Mesodermal cell (in vitro differentiated cells): ENCODE data around the gene ZFP1.

Source experiments
- H3K27ac ChIP-seq: 2 replicates; pipeline ENCODE4 v1.7.0; 2013; ENCODE audit warnings: mild to moderate bottlenecking, low read depth, low read length, moderate library complexity; ENCODE audit not compliant: severe bottlenecking
- H3K36me3 ChIP-seq: 2 replicates; pipeline ENCODE4 v1.7.1; 2013; ENCODE audit warnings: mild to moderate bottlenecking, low read length, moderate library complexity; ENCODE audit not compliant: control insufficient read depth, insufficient read depth
- H3K4me1 ChIP-seq: one replicate; pipeline ENCODE4 v1.7.1; 2013; ENCODE audit warnings: mild to moderate bottlenecking, low read length; ENCODE audit not compliant: insufficient read depth, control insufficient read depth, poor library complexity, severe bottlenecking
- H3K4me3 ChIP-seq: 2 replicates; pipeline ENCODE4 v1.7.0; 2013; ENCODE audit warnings: low read length, control low read depth, mild to moderate bottlenecking; ENCODE audit not compliant: insufficient read depth, poor library complexity, severe bottlenecking; ENCODE audit errors: extremely low read depth
- H3K9me3 ChIP-seq: 2 replicates; pipeline ENCODE4 v1.7.1; 2013; ENCODE audit warnings: mild to moderate bottlenecking, low read length, moderate library complexity; ENCODE audit not compliant: control insufficient read depth
- WGBS, 2 experiments: methylation state at CpG; one replicate each; pipeline ENCODE4 v1.1.5; 2013; ENCODE audit warnings: missing lambda C conversion rate in 2 of 2; ENCODE audit not compliant: insufficient coverage in 2 of 2; 5-methylcytosine and 5-hydroxymethylcytosine counted together

The ZFP1 gene

DNA sequence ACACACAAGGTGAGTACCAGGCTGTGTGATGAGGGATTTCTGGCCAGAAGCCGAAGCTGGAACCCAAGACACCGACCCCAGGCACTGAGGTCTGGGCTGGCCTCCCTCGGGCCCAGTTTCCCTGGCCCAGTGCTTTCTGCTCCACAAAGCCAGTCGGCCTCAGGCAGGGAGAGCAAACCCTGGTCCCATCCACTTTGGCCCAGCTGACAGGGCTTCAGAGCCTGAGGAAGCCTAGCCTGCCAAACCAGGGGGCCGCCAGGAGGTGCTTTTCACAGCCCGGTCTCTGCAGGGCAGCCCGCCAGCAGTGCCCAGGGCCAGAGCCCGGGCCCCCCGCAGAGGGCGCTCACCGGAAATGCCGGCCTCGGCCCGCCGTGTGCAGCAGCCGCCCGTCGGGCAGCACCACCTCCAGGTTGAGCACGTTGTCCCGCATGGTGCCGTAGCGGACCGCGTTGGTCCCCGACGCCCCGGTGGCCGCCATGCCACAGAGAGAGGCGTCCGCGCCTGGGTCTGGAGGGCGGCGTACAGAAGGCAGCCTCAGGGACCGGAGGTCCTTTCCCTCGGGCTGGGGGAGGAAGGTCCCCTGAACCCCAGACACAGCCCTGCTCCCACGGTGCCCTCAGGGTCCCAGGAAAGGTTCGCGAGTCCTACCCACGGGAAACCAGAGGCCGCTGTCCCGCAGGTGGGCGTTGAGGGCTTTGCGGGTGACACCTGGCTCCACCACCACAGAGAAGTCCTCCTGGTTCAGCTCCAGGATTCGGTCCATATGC, 34.0 kb upstream of the ZFP1 start:
- peaks cover 16% of the 10 kb centered on the region for H3K4me1 ChIP-seq
- H3K4me3 ChIP-seq: no peak overlapping the region
- H3K27ac ChIP-seq: no peak overlapping the region
- H3K9me3 ChIP-seq: no peaks in the 10 kb centered on the region
- H3K36me3 ChIP-seq: no peaks in the 10 kb centered on the region
- 96 to 97% methylated on average over 38 to 44 of the region's 44 CpGs for WGBS, 2 experiments

DNA sequence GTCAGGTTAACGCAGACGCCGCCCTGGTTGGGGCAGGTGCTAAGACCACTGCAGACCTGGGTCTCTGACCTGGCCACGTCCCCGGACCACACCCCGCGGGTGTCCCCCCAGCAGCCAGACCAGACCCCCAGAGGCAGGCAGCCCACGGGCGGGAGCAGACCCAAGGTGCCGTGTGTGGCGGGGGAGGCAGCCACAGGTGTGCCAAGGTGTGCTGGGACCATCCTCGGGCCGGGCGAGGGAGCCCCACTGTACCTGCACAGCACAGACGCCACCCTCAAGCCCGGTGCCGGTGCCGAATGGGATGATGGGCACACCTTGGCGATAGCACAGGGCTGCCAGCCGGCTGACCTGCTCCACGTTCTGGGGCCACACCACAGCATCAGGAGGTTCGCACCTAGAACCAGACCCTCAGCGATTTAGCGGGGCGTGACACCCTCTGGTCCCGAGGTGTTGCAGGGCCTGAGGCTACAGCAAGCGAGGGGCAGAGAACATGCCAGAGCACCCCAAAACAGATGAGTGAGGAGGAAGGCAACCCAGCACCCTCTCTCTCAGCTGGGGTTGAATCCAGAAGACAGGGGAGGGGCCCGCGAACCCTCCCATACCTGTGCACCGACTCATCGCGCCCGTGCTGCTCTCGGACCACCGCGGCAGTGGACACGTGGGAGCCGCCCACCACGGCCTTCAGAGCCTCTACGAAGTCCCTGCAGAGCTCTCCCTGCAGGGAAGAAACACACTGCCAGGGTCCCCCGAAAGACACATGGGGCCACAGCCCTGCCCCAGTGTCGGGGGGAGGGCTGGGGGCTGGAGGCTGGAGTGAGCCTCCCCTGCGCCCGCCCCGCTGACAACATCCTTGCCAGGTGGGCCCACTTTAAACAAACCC, 33.1 kb upstream of the ZFP1 start:
- Histone ChIP-seq H3K4me1 (peaks cover 8% of the 10 kb centered on the region), H3K4me3 (no peak overlapping the region), H3K27ac (no peak overlapping the region), H3K36me3 (no peaks in the 10 kb centered on the region), H3K9me3 (no peaks in the 10 kb centered on the region)
- WGBS, 2 experiments: 94 to 95% methylated on average over 36 to 45 of the region's 45 CpGs

DNA sequence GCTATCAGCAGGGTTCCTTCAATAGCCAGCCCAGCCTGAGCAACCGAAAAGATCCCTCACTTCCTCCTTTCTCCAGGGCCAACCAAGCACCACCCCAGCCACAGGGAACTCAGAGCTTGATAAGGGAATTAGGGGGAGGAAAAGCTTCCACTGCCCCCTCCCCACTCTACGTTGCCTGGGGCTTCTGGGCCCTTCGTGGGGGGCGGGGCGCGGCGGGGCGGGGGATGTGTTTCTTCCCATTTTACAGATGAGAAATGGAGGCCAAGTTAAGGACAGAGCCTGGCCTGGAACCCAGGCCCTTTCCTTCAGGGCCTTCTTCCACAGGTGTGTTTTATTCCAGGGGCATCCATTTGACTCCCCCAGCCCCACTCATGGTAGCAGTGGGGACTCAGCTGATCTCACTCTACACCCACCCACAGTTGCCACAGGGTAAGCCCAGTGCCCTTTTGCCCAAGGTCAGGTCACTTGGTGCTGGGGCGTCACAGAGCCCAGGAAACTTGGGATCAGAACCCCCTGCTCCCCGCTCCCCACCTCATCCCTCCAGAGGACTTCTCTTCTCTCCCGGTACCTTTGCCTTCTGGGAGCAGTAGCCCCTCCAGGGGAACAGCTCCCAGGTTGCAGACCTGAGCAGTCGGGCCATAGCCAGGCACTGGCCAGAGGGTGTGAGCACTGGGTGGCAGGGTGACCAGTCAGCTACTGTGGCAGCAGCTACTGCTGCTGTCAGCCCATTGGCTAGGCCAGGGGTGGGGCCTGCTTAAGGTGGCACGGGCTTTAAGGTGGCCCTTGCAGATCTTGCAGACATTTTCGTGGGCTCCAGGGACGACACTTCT, 32.0 kb upstream of the ZFP1 start, which contains the start of gene LDHD:
TSS of gene LDHD (minus strand) at position 700 of the 830 bp plus-strand sequence. CDS start at position 640, 60 bp downstream.
- 68 to 73% methylated on average over 5 to 7 of the region's 15 CpGs for WGBS, 2 experiments
- no peak within 1 kb of the TSS for H3K4me3 ChIP-seq
- H3K9me3 ChIP-seq: peaks cover 6% of the 10 kb centered on the region
- no peaks in the 10 kb centered on the region for H3K4me1 ChIP-seq
- no peaks in the 10 kb centered on the region for H3K36me3 ChIP-seq
- no peak within 1 kb of the TSS for H3K27ac ChIP-seq

DNA sequence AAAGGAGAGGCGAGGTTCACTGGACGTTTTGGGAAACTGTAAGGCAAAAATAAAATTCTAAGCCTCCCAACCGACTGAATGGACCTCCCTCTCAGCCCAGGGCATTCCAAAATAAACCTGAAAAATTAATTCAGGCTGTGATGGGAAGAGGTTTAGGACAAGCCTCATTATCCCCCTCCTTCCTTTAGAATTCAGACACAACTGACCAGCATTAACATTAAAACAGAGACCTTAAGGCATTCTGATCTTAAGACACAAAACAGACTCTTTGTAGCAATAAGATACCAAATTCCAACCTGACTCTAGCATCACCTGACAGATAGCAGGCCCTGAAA, 31.4 kb upstream of the ZFP1 start:
- no peak overlapping the region for H3K27ac ChIP-seq
- H3K36me3 ChIP-seq: no peaks in the 10 kb centered on the region
- H3K4me1 ChIP-seq: no peaks in the 10 kb centered on the region
- H3K9me3 ChIP-seq: peaks cover 8% of the 10 kb centered on the region
- H3K4me3 ChIP-seq: no peak overlapping the region
- WGBS, 2 experiments: 60% methylated on average over 1 of the region's 3 CpGs; no CpG with 5 or more reads in 1 of the 2 experiments

DNA sequence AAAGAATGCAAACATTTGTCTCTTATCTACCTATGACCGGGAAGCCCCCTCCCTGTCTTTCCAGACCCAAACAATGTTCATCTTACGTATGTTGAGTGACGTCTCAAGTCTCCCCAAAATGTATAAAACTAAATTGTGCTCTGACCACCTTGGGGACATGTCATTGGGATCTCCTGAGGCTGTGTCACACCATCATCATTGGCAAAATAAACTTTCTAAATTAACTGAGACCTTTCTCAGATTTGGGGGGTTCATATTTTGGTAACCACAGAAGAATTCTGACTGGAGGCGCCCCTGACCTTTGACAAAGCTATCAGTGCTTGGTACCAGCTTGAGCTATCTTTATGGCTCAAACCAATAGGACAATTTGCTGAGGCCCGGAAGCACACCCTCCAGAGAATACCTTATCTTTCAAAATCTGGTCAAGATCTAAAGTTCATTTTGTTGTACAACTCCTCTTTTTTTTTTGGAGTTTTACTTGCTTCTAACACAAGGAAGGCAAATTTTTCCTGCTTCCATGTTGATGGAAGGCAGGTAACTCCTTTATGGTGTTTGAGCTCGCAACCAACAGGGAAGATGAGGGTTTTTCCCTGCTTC, 29.3 kb upstream of the ZFP1 start:
- Histone ChIP-seq H3K27ac (no peak overlapping the region), H3K4me1 (no peaks in the 10 kb centered on the region), H3K9me3 (peaks cover 12% of the 10 kb centered on the region), H3K4me3 (no peak overlapping the region), H3K36me3 (no peaks in the 10 kb centered on the region)
- WGBS, 2 experiments: 63 to 82% methylated on average over 5 to 6 of the region's 6 CpGs

DNA sequence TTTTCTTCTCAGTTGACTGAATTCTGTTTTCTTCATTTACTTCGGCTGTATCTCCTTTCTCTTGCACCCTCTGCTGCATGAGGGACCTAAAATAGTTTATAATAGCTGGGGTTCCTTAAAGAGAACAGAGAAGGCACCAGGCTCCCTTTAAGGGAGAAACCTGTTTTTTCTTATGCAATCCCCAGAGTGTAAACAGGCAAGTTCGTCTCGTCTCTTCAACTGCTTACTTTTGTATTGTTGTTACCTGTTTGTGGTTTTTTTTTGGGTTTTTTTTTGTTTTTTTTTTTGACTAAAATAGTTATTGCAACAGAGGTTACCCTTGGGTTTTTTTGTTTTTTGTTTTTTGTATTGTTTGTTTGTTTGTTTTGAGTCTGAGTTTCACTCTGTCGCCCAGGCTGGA, 28.1 kb upstream of the ZFP1 start:
- Histone ChIP-seq H3K4me3 (no peak overlapping the region), H3K9me3 (peaks cover 12% of the 10 kb centered on the region), H3K27ac (no peak overlapping the region), H3K4me1 (no peaks in the 10 kb centered on the region), H3K36me3 (no peaks in the 10 kb centered on the region)
- 82 to 100% methylated on average over 1 to 3 of the region's 4 CpGs for WGBS, 2 experiments

DNA sequence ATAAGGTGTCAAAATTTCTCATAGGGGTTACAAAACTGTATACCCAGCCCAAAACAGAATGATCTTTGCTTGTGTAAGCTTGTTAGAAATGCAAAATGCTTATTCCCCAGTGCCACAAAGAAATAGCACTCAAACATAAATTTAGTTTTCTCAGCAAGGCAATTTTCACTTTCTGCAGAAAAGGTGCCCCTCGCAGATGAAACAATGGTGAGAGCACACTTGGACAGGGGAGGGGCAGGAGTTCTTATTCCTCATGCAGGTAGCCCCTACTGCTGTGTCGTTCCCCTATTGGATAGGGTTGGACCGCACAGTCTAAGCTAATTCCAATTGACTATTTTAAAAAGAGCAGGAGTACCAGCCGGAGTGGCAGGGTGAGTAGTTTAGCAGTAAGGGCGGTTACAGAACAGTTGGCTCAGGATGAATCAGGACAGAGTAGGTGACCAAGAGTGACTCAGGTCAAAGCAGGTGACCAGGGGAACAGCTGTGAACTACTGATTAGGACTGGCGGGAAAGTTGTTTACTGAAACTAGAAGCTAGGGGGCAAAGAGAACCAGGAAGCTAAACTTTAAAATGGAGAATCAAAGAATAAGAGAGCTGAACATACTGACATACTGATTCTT, 26.3 kb upstream of the ZFP1 start:
- H3K9me3 ChIP-seq: peaks cover 18% of the 10 kb centered on the region
- H3K4me3 ChIP-seq: no peak overlapping the region
- WGBS, 2 experiments: 88 to 91% methylated on average over 5 to 6 of the region's 6 CpGs

DNA sequence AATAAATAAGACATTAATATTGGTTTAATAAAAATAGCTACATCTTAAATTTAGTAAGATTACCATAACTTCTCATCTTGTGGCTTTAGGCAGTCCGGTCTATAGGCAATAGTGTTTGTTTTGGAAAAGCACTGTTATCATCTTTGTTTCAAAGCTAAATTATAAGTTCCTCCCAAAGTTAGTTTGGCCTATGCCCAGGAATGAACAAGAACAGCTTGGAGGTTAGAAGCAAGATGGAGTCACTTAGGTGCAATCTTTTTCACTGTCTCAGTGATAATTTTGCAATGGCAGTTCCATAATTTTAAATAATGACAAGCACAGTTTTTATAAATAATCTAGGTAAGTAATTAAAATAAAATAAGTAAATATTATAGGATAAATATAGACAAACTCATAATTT, 25.7 kb upstream of the ZFP1 start:
- no CpG with 5 or more reads among the region's 1 CpG for WGBS, 2 experiments
- H3K4me3 ChIP-seq: no peak overlapping the region
- H3K4me1 ChIP-seq: no peaks in the 10 kb centered on the region
- no peak overlapping the region for H3K27ac ChIP-seq
- H3K9me3 ChIP-seq: peaks cover 22% of the 10 kb centered on the region
- H3K36me3 ChIP-seq: no peaks in the 10 kb centered on the region

More for the DNA sequence above, 26.3 kb upstream of the ZFP1 start:
- Histone ChIP-seq H3K4me1 (no peaks in the 10 kb centered on the region), H3K36me3 (no peaks in the 10 kb centered on the region), H3K27ac (no peak overlapping the region)

DNA sequence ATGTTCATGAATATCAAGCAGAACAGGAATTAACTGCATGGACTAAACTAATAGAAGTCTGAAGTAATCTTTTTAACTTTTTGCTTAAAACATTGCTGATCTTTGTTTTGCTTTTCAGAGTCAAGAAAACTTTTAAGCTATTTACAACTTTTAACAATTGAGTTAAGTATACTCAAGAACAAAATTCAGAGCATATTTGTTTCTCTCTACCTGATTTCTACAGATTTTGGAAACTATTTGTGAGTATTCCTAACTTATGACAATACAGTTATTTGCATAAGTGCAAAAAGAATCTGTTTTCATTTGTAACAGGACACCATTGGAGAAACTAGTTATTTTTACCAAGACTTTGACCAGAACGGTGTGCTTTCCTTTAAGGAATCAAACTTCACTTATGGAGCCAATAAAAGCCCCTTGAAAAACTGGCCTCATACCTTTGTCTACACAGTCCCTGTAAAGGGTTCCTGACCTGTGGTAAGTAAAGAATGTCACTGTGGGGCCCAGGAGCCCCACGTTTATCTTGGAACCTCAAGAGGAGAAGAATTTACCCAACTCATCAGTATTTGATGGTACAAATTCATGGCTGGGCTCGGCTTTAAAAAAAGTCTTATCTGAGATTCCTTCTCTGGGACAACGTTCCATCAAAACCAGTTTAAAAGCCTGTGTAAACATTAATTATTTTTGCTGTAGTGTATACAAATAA, 20.5 kb upstream of the ZFP1 start:
- H3K4me3 ChIP-seq: no peak overlapping the region
- WGBS, 2 experiments: 80% methylated on average over 1 of the region's 4 CpGs; no CpG with 5 or more reads in 1 of the 2 experiments

More for the DNA sequence above, 20.5 kb upstream of the ZFP1 start:
- H3K36me3 ChIP-seq: no peaks in the 10 kb centered on the region
- H3K27ac ChIP-seq: no peak overlapping the region
- H3K4me1 ChIP-seq: no peaks in the 10 kb centered on the region
- peaks cover 24% of the 10 kb centered on the region for H3K9me3 ChIP-seq
